Activated naive CD4-positive, alpha-beta T cell treated with anti-CD3 and anti-CD28 coated beads, Interleukin-2, amount 50 U/mL, for 24 hours (primary cell): ENCODE results near the gene TSPAN8.

Experiments
- H3K27ac Mint-ChIP-seq: one replicate; pipeline ENCODE4 v1.8.0; 2021; ENCODE audit warnings: mild to moderate bottlenecking, mixed read lengths
- H3K27me3 Mint-ChIP-seq: one replicate; pipeline ENCODE4 v1.8.0; 2021; ENCODE audit warnings: mixed read lengths
- H3K36me3 Mint-ChIP-seq: one replicate; pipeline ENCODE4 v1.8.0; 2021; ENCODE audit warnings: mixed read lengths
- H3K4me1 Mint-ChIP-seq: one replicate; pipeline ENCODE4 v1.8.0; 2021; ENCODE audit warnings: mixed read lengths
- H3K4me3 Mint-ChIP-seq: one replicate; pipeline ENCODE4 v1.8.0; 2021; ENCODE audit warnings: mild to moderate bottlenecking, mixed read lengths
- H3K9me3 Mint-ChIP-seq: one replicate; pipeline ENCODE4 v1.8.0; 2021; ENCODE audit warnings: mixed read lengths

TSPAN8 gene

GRCh38 chr12:71157601-71158233 is at the start of gene TSPAN8:
TSS of gene TSPAN8 (minus strand) at chr12:71157999. CDS start at chr12:71157678, 321 bp downstream.
- no peak within 1 kb of the TSS for H3K4me3 Mint-ChIP-seq
- H3K4me1 Mint-ChIP-seq = no peaks in the 10 kb centered on the region
- no peaks in the 10 kb centered on the region for H3K27me3 Mint-ChIP-seq
- no peak within 1 kb of the TSS for H3K27ac Mint-ChIP-seq
- no peaks in the 10 kb centered on the region for H3K36me3 Mint-ChIP-seq
- H3K9me3 Mint-ChIP-seq = no peaks in the 10 kb centered on the region

- no peak overlapping the region for H3K4me3 Mint-ChIP-seq
- no peaks in the 10 kb centered on the region for H3K27me3 Mint-ChIP-seq
- no peaks in the 10 kb centered on the region for H3K9me3 Mint-ChIP-seq
- no peak overlapping the region for H3K27ac Mint-ChIP-seq
- H3K4me1 Mint-ChIP-seq = no peaks in the 10 kb centered on the region
- no peaks in the 10 kb centered on the region for H3K36me3 Mint-ChIP-seq
Observed at GRCh38 chr12:71201136-71201679, 43.4 kb upstream of the TSPAN8 start.

- Mint-ChIP-seq H3K4me3 (no peak overlapping the region), H3K9me3 (no peaks in the 10 kb centered on the region), H3K4me1 (no peaks in the 10 kb centered on the region), H3K36me3 (no peaks in the 10 kb centered on the region), H3K27ac (no peak overlapping the region), H3K27me3 (no peaks in the 10 kb centered on the region)
Observed at GRCh38 chr12:71200706-71201105, 42.9 kb upstream of the TSPAN8 start.

- no peaks in the 10 kb centered on the region for H3K27me3 Mint-ChIP-seq
- no peaks in the 10 kb centered on the region for H3K4me1 Mint-ChIP-seq
- no peak overlapping the region for H3K27ac Mint-ChIP-seq
- H3K9me3 Mint-ChIP-seq = no peaks in the 10 kb centered on the region
- no peaks in the 10 kb centered on the region for H3K36me3 Mint-ChIP-seq
- no peak overlapping the region for H3K4me3 Mint-ChIP-seq
Observed at GRCh38 chr12:71197460-71197859, 39.7 kb upstream of the TSPAN8 start.

- no peaks in the 10 kb centered on the region for H3K36me3 Mint-ChIP-seq
- no peaks in the 10 kb centered on the region for H3K27me3 Mint-ChIP-seq
- H3K4me3 Mint-ChIP-seq = no peak overlapping the region
- no peaks in the 10 kb centered on the region for H3K9me3 Mint-ChIP-seq
- H3K27ac Mint-ChIP-seq = no peak overlapping the region
- no peaks in the 10 kb centered on the region for H3K4me1 Mint-ChIP-seq
Observed at GRCh38 chr12:71195338-71195896, 37.6 kb upstream of the TSPAN8 start.

- Mint-ChIP-seq H3K27me3 (no peaks in the 10 kb centered on the region), H3K36me3 (no peaks in the 10 kb centered on the region), H3K27ac (no peak overlapping the region), H3K9me3 (no peaks in the 10 kb centered on the region), H3K4me1 (no peaks in the 10 kb centered on the region), H3K4me3 (no peak overlapping the region)
Observed at GRCh38 chr12:71194657-71195056, 36.9 kb upstream of the TSPAN8 start.

GRCh38 chr12:71193041-71193440 is 35.2 kb upstream of the TSPAN8 start:
- Mint-ChIP-seq H3K27me3 (no peaks in the 10 kb centered on the region), H3K36me3 (no peaks in the 10 kb centered on the region), H3K4me3 (no peak overlapping the region), H3K27ac (no peak overlapping the region), H3K4me1 (no peaks in the 10 kb centered on the region), H3K9me3 (no peaks in the 10 kb centered on the region)

GRCh38 chr12:71191509-71192196 is 33.9 kb upstream of the TSPAN8 start:
- H3K4me1 Mint-ChIP-seq = no peaks in the 10 kb centered on the region
- H3K4me3 Mint-ChIP-seq = no peak overlapping the region
- H3K27ac Mint-ChIP-seq = no peak overlapping the region
- H3K9me3 Mint-ChIP-seq = no peaks in the 10 kb centered on the region
- no peaks in the 10 kb centered on the region for H3K36me3 Mint-ChIP-seq
- H3K27me3 Mint-ChIP-seq = no peaks in the 10 kb centered on the region

GRCh38 chr12:71190822-71191221 is 33.0 kb upstream of the TSPAN8 start:
- H3K36me3 Mint-ChIP-seq = no peaks in the 10 kb centered on the region
- H3K27me3 Mint-ChIP-seq = no peaks in the 10 kb centered on the region
- no peaks in the 10 kb centered on the region for H3K9me3 Mint-ChIP-seq
- no peaks in the 10 kb centered on the region for H3K4me1 Mint-ChIP-seq
- no peak overlapping the region for H3K4me3 Mint-ChIP-seq
- H3K27ac Mint-ChIP-seq = no peak overlapping the region

GRCh38 chr12:71187379-71187778 is 29.6 kb upstream of the TSPAN8 start:
- H3K4me3 Mint-ChIP-seq = no peak overlapping the region
- no peaks in the 10 kb centered on the region for H3K4me1 Mint-ChIP-seq
- H3K27ac Mint-ChIP-seq = no peak overlapping the region
- H3K9me3 Mint-ChIP-seq = no peaks in the 10 kb centered on the region
- no peaks in the 10 kb centered on the region for H3K36me3 Mint-ChIP-seq
- no peaks in the 10 kb centered on the region for H3K27me3 Mint-ChIP-seq

GRCh38 chr12:71186571-71187288 is 28.9 kb upstream of the TSPAN8 start:
- H3K9me3 Mint-ChIP-seq = no peaks in the 10 kb centered on the region
- H3K4me3 Mint-ChIP-seq = no peak overlapping the region
- no peaks in the 10 kb centered on the region for H3K36me3 Mint-ChIP-seq
- no peaks in the 10 kb centered on the region for H3K27me3 Mint-ChIP-seq
- H3K27ac Mint-ChIP-seq = no peak overlapping the region
- H3K4me1 Mint-ChIP-seq = no peaks in the 10 kb centered on the region

- Mint-ChIP-seq H3K4me1 (no peaks in the 10 kb centered on the region), H3K36me3 (no peaks in the 10 kb centered on the region), H3K27ac (no peak overlapping the region), H3K4me3 (no peak overlapping the region), H3K27me3 (no peaks in the 10 kb centered on the region), H3K9me3 (no peaks in the 10 kb centered on the region)
Observed at GRCh38 chr12:71183846-71184245, 26.0 kb upstream of the TSPAN8 start.

GRCh38 chr12:71183018-71183417 is 25.2 kb upstream of the TSPAN8 start:
- H3K4me3 Mint-ChIP-seq = no peak overlapping the region
- H3K4me1 Mint-ChIP-seq = no peaks in the 10 kb centered on the region
- no peaks in the 10 kb centered on the region for H3K9me3 Mint-ChIP-seq
- no peaks in the 10 kb centered on the region for H3K36me3 Mint-ChIP-seq
- H3K27me3 Mint-ChIP-seq = no peaks in the 10 kb centered on the region
- H3K27ac Mint-ChIP-seq = no peak overlapping the region

GRCh38 chr12:71178162-71178561 is 20.4 kb upstream of the TSPAN8 start:
- Mint-ChIP-seq H3K4me3 (no peak overlapping the region), H3K9me3 (no peaks in the 10 kb centered on the region)

GRCh38 chr12:71174825-71175224 is 17.0 kb upstream of the TSPAN8 start:
- no peaks in the 10 kb centered on the region for H3K4me1 Mint-ChIP-seq
- H3K27me3 Mint-ChIP-seq = peaks cover 1% of the 10 kb centered on the region
- H3K9me3 Mint-ChIP-seq = no peaks in the 10 kb centered on the region
- H3K4me3 Mint-ChIP-seq = no peak overlapping the region
- no peaks in the 10 kb centered on the region for H3K36me3 Mint-ChIP-seq
- H3K27ac Mint-ChIP-seq = no peak overlapping the region

More at GRCh38 chr12:71178162-71178561, 20.4 kb upstream of the TSPAN8 start:
- Mint-ChIP-seq H3K36me3 (no peaks in the 10 kb centered on the region), H3K27me3 (no peaks in the 10 kb centered on the region), H3K27ac (no peak overlapping the region), H3K4me1 (no peaks in the 10 kb centered on the region)

GRCh38 chr12:71174146-71174545 is 16.3 kb upstream of the TSPAN8 start:
- no peaks in the 10 kb centered on the region for H3K36me3 Mint-ChIP-seq
- H3K9me3 Mint-ChIP-seq = no peaks in the 10 kb centered on the region
- no peak overlapping the region for H3K4me3 Mint-ChIP-seq
- H3K4me1 Mint-ChIP-seq = no peaks in the 10 kb centered on the region
- peaks cover 1% of the 10 kb centered on the region for H3K27me3 Mint-ChIP-seq
- H3K27ac Mint-ChIP-seq = no peak overlapping the region
